ENCODE measurements around the gene XNDC1N.

Gene XNDC1N, protein sequence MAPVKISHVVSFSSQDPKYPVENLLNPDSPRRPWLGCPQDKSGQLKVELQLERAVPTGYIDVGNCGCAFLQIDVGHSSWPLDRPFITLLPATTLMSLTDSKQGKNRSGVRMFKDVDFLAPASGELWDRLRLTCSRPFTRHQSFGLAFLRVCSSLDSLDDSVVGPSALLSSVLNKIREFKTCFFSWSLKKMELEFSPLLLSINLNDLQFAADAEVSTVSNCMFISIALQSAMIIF
- 3.3 to 5.1 (median 4.7) reads per million in 4 experiments for total RNA-seq

DNA sequence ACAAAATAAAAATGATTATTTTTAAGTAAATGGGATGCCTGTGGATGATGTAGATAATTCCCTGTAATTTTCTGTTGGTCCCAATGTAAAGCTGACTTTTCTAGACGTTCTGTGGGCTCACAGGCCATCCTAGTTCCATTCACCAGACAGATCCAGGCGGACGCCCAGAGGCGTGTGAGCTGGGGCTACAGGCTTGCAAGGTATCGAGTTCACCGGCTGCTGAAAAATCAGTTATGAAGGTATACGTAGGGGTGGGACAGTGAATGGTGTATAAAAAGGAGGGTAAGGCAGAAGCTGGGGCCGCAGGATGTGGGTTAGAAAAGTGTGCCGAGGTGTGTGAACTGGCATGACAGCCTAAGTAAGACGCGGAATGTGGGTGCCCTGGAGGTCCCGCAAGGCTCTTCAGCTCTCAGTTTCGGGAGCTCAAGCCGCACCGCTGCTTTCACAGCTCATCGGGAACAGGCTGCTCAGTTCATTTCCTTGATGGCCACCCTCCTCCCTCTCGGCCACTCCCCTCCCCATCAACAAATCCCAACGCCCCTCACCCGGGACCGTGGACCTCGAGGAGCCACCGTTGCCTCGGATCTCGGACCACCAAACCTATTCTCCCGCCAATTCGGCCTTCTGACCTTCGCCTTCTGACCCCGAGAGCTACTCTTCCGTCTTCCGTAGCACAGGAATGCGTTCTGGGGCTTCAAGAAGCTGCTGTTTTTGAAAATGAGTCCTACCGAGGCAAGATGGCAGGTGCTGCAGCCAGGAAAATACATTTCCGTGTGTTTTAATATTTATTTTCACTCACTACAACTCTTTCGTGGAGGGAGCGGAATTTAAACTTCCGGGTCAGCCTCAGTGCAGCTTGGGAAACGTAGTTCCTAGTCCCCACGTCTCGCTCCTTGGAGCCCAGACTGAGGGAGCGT lies at the start of gene XNDC1N:
XNDC1N (minus strand) TSS at position 775 of the 917 bp plus-strand sequence. CDS start 5,241 bp downstream, outside the sequence.
- DNase-seq = peak; percentile 65

DNA sequence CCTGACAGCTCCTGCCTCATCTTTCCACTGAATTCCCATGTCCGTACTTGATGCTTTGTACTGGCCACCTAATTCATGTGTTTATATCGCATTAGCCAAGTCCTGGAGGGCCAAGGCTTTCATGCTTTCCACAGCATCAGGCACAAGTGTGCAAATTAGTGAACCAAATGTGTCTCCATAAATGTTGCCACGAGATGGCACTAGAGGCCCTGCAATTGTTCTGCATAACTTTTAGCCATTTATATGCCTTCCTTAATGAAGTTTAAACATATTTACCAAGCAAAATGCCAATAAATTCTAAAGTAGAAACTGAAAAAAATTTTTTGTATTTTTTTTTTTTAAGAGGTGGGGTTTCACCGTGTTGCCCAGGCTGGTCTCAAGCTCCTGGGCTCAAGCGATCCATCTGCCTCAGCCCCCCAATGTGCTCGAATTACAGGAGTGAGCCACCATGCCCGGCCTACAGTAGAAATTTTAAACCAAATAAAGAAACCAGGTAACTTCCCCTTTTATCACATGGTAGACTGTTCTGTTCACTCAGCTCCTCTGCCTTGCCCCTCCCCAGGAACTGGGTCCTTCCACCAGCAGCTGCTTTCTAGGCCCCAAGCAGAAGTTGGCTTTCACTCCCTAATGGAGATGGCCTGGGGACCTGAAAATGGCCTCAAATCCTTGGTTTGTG lies 49.5 kb upstream of the XNDC1N start:
- DNase-seq = peak; percentile 10

DNA sequence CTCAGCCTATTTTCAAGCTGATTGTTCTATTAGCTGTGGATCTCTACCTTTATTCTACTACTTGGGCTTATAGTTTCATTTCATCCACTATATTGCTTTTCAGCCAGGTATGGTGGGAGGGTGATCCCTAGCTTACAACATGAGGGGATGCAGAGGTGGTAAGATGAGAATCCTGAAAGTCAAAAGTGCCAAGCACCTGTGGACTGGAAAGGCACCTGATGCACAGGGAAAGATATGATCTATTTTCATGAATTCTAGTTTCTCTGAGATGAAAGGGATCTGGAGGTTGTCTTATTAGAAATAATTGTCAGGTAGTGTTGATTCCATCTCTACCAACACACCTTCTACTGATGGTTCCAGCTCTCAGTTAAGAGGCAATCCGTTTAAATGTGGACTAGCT lies 48.7 kb upstream of the XNDC1N start:
- no peak for DNase-seq

DNA sequence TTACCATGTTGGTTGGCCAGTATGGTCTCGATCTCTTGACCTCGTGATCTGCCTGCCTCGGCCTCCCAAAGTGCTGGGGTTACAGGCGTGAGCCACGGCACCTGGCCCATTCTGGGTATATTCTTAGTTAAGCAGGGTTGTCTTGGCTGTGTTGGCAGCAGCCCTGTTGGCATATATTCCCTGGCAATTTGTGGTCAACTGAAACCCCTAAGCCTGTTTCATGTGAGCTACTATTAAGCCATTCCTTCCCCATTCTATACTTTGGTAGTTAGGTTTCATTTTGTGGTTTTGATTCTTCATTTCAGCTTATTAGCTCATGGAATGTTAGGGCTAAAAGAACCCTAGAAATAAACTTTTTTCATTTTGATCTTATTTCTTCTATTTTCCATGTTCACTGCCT lies 48.2 kb upstream of the XNDC1N start:
- no peak for DNase-seq

DNA sequence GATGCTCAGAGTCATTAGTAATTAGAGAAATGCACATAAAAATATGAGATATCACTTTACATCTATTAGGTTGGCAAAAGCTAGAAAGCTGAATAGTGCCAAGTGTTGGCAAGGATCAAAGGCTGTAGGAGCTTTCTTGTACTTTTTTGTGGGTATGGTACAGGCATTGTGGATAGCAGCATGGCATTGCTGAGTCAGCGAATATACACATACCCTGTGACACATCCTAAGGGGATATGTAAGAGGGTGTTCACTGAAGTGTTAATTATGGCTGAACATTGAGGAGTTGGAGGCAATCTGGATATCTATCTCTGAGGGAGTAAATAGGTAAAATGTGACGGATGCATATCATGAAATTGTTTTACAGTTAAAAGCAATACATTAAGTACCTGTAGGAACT lies 43.3 kb upstream of the XNDC1N start:
- no peak for DNase-seq

DNA sequence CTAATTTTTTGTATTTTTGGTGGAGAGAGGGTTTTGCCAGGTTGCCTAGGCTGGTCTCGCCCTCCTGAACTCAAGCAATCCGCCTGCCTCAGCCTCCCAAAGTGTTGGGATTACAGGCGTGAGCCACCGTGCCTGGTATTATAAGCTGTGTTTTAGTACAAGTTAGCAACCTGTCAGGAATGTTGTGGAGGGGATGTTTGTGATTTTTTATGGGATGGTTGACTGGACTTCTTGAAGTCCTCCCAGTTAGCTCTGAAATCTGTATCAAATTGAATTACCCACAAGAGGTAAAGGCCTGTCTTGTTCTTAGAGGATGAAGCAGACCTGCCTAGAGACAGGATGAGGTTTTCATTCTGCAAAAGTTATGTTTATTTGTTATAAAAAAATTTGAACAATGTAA lies 36.2 kb upstream of the XNDC1N start:
- no peak for DNase-seq

DNA sequence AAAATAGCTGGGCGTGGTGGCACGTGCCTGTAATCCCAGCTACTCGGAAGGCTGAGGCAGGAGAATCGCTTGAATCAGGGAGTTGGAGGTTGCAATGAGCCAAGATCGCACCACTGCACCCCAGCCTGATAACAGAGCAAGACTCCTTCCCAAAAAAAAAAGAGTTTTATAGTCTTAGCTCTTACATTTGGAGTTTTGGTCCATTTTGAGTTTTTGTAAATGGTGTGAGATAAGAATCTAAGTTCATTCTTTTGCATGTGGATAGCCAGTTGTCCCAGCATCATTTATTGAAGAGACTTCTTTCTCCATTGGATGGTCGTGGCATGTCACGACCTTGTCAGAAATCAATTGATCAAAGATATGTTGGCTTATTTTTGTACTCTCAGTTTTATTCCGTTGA lies 35.1 kb upstream of the XNDC1N start:
- no peak for DNase-seq

DNA sequence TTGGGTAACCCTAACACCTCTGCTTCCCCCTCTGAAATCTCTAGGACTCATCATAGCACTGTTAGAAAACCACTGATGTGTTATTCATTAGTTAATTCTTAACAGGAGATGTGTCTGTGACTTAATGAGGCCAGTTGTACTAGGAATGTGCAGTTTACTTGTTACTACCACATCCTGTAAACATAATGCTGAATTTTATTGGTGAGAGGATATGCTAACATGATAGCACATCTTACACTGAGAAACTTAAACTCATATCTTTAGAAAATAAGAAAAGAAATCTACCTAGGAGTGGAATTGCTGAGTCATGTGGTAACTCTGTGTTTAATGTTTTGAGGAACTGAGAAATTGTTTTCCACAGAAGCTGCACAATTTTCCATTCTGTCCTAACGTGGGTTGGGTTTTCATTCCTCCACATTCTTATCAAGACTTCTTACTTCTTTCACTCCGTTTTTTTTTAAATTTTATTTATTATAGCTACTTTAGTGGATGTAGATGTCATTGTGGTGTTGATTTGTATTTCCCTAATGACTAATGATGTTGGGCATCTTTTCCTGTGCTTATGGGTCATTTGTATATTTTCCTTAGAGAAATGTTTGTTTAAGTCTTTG lies 34.1 kb upstream of the XNDC1N start:
- DNase-seq = no peak

DNA sequence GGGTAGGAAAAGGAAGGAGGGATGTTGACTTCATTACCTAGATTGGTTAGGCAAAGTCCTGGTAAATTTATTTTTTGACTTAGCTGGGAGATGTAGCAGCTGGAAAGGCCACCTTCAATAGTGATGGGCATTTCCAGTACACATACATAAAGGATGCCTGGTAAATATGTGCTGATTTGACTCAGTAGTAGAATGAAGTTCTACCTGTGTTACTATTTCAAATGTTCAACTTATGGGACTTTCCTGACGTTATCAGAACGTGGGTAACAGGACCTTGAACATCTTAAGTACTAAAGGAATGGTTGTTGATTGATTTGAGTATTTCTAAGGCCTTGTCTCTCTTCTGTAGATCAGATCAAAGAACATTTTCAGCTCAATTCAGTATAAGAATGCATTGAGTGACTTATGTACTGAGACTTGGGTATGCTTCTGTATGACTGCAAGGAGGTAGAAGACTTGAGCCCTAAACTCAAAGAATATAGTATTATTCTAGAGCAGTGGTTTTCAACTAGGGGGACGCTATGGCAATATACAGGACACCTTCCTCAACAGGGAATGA lies 27.6 kb upstream of the XNDC1N start:
- no peak for DNase-seq

DNA sequence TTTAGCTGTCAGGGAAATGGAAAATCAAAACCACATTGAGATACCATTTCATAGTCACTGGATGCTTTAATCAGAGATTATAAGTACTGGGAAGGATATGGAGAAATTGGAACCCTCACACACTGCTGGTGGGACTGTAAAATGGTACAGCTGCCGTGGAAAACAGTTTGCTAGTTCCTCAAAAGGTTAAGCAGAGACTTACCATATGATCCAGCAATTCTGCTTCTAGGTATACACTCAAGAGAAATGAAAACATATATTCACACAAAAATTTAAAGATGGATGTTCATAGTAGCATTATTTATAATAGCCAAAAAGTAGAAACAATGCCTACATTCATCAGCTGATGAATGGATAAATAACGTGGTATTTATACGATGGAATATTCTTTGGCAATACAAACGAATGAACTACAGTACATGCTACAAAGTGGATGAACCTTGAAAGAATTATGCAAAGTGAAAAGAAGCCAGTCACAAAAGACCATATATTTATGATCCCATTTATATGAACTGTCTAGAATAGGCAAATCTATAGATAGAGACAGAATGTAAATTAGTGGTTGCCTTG lies 23.4 kb upstream of the XNDC1N start:
- no peak for DNase-seq

DNA sequence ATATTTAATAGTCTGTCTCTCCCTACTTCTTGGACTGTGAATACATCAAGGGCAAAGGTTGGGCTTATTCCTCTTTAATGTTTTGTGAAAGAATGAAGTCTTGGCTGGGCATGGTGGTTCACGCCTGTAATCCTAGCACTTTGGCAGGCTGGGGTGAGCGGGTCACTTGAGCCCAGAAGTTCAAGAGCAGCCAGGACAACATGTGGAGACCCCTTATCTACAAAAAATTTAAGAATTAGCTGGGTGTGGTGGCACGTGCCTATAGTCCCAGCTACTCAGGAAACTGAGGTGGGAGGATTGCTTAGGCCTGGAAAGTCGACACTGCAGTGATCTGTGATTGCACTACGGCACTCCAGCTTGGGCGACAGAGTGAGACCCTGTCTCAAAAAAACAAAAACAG lies 20.6 kb upstream of the XNDC1N start:
- DNase-seq = no peak

DNA sequence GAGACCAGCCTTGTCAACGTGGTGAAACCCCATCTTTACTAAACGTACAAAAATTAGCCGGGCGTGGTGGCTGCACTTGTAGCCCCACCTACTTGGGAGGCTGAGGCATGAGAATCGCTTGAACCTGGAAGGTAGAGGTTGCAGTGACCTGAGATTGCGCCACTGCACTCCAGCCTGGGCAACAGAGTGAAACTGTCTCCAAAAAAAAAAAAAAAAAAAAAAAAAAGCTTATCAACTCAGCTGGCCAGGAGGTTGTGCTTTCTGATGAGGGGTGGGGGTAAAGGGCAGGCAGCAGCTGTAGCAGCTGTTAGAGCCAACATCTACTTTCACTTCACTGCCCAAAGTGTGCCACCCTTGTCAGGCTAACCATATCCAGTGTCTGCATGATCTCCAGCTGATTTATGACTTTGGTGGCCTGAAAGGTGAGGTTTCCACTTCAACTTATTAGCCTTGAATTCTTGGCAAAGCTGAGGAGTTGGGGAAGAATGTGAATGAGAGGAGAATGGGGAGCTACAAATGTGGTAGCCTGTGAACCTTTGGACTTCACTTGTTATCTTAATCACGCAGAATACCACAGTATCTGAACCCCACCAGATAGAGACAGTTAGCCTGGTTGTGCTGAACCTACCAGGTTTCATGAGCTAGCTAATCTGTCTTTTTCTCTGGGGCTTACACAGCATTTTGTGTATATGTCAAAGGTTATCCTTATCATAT lies 20.1 kb upstream of the XNDC1N start:
- no peak for DNase-seq

DNA sequence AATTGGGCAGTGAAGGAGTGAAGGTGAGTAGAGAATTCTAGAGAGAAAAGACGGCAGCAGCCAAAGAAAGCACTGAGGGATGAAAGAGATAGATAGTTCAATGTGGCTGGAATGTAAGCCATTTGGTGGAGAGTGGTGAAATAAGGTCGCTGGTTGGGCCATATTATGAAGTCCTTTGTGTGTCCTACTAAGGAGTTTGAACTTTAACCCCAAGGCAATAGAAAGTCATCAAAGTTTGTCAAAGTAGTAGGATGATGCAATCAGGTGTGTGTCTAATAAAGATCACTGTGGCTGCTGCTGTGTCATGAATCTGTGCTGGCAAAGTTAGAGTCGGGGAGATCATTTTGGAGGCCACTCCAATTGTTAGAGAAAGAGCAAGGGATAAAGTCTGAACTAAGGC lies 19.1 kb upstream of the XNDC1N start:
- no peak for DNase-seq

DNA sequence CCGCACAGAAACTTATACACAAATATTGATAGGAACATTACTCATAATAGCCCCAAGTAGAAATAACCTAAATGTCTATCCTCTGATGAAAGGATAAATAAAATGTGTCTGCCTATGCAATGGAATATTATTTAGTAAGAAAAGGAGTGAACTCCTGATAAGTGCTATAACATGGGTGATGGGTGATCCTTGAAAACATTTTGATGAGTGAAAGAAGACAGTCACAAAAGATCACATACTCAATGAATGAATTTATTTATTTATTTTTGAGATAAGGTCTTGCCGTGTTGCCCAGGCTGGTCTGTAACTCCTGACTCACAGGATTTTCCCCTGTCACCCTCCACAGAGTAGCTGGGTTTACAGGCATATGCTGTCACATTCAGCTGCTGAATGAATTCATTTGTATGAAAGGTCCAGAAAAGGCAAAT lies 17.8 kb upstream of the XNDC1N start:
- DNase-seq = no peak

DNA sequence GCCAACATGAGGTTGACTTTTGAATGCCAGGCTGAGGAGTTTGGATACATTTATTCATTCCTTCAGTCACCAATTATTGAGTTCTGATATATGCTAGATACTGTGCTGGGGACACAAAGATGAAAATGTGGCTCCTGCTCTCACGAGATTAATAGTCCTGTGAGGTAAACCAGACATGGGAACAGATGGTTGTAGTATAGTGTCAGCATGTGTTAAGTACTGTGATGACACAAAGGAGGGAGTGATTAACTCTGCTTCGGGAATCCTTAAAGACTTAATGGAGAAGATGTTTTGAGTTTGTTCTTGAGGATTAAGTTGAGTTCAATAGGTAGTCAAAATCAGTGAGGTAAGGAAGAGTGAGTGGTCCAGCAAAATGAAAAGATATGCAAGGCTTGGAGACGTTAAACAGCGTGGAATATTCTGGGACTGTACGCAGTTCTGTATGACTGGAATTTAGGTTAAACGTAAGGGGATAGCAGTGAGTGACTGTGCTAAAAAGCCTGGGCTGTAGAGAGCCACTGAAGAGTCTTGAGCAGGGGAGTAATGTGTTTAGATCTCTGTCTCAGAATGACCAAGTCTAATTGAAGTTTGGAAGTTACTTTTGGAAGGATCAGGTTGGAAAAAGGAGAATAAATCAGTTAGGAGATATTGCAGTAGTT lies 12.3 kb upstream of the XNDC1N start:
- no peak for DNase-seq

DNA sequence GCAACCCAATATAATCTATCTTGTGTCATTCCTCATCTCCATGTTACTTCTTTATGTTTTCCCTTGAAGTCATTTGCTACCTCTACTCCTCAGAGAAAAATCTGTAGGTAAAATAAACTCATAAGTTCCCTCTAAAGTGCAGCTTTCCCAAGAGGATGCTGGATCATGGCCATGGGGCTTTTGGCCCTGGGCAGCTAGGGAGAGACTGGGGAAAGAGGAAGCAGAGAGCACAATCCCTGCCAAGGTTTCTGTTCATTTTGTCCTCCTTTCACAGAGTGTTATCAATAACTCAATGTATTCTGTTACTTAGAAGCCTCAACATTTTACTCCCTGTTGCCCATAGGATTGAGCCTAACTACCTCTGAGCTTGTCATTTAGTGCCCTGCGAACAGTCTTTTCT lies 9.4 kb upstream of the XNDC1N start:
- no peak for DNase-seq

DNA sequence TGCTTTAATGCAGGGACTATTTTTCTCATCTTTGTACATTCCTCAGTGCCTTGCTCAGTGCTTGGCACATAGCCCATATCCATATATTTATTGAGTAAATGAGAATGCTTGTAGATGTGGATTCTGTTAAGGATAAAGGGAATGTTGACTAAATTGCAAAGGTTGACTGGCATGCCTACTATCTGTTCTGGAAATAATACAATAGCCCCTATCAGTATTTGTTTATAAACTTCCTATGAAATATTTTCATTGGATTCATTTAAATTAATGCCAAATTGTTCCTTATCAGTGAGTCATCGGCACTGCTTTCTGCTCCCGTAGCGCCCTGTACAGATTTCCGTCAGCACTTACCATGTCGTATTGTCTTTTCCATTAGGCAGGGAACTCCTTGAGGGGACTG lies 8.4 kb upstream of the XNDC1N start:
- no peak for DNase-seq

DNA sequence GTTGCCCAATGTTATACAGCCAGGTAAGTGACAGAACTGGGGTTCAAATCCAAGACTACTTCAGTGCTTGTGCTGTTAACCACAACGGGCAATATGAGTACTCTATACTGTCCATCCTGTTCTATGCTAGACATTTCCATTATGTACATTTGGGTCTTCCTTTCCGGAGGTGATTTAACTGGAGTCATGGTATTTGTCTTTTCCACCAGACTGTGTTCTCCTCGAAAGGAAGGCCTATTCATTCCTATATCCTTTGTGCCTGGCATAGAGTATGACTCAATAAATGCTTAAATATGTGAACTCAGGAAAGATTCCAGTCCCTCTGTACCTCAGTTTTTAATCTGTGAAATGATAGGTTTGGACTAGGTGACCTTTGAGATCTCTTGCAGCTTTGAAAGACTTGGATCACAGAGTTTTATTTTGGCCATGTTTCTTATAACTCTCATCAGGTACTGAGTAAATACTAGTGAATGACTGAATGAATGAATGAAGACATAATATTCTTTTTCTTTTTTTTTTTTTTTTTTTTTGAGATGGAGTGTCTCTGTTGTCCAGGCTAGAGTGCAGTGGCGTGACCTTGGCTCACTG lies 7.0 kb upstream of the XNDC1N start:
- no peak for DNase-seq

DNA sequence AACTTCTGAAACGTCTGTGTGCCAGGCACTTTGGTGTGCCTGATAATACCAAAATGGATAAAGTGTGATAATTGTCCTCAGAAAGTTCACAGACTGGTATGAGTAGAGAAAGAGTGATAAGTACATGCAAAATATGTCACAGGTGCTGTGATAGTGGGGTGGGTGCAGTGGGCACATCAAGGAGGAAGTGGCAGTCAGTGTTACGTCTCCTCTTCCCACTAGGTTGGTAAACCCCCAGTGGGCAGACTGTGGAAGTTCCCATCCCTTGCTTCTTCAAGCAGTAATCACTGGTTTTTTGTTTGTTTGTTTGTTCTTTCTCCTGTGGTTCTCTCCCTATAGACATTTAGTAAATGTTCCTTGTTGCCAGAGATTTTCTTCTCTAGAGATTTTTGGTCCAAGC lies 5.8 kb upstream of the XNDC1N start:
- no peak for DNase-seq

DNA sequence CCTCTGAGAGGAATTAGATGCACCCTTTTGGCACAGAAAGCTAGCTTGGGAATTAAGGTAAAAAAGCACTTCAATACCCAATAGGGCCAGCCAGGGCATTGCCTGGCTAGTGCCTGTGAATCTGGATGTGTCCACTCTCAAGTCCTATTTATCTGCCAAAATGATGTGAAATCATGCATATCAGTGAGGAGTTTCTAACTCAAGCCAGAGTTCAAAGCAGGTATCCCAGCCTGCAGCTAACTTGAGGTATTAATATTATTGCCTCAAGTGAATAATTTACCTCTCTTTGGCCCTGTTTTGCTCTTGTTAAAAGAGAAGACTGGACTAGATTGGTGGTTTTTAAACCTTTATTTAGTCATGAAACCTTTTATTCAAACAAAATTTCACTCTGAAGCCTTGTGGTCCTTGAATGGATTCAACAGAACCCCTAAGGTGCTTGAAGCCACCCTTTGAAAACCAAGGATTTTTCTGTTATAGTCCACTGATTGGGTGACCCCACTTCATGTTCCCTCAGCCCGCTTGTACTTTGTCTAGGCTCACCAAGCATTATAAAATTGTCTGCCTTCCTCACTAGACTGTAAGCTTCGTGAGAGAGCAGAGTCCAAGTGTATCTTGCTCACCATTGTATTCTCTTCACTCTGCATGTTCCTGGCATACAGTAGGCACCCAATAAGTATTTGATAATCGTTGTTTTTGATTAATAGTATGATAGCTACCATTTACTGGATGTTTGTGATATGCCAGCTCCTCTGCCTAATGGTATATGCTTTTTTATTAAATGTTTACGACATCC lies 4.9 kb upstream of the XNDC1N start:
- no peak for DNase-seq
